ENCODE data around the gene RGS19. TPM values are rescaled to one million over a fixed set of nuclear protein-coding genes. Genes with fewer than 3 reads are reported as not detected.
"Not testable (repeated sequence)": the region's sequence is repeated elsewhere in the genome, so short reads cannot be mapped to it uniquely, and the experiment has no call there.

Gene RGS19
- polyA plus RNA-seq, 1 of the 3 experiments (the other 2 are of a cell fraction) = 20.5 TPM

- H3K27me3 ChIP-seq (ENCODE audit: insufficient read depth); H3K9me3 ChIP-seq; H3K4me2 ChIP-seq; H3F3A ChIP-seq (replicated peaks; ENCODE audit: insufficient read depth); H3K27ac ChIP-seq (ENCODE audit: low read depth in 2 of 2, low read length in 1 of 2); H3K4me3 ChIP-seq (ENCODE audit: low read depth in 2 of 2, low read length in 1 of 2); POLR2A ChIA-PET; H2AFZ ChIP-seq (ENCODE audit: low read depth); H3K9ac ChIP-seq; H3K9me2 ChIP-seq; DNase-seq; H3K36me3 ChIP-seq (replicated peaks in 1 of 2; ENCODE audit: control insufficient read depth in 1 of 2, insufficient read depth in 2 of 2, low read length in 1 of 2); H4K20me1 ChIP-seq (ENCODE audit: insufficient read depth); H3K79me2 ChIP-seq (ENCODE audit: insufficient read depth): not testable (repeated sequence)
- CTCF ChIA-PET = interaction anchor here (2.0 to 12.9 kb wide), 2 partner anchors 14 to 28 kb away, joined by 6 to 252 read pairs; partner anchors contain the start of gene NPBWR2
- peaks cover 0 to 35% of the 10 kb centered on the region in 2 experiments; a peak in 2 of 4 replicates for H3K4me1 ChIP-seq (ENCODE audit: control insufficient read depth in 1 of 2, insufficient read depth in 2 of 2, low read depth in 1 of 2, low read length in 1 of 2)
- 94% methylated on average over 10 of the region's 36 CpGs for WGBS (ENCODE audit: low lambda C conversion rate)
These were observed 8.0 kb upstream of the RGS19 start for GRCh38 chr20:64087226-64087825.

- Histone ChIP-seq H2AFZ (ENCODE audit: low read depth) (no peak overlapping the region), H3K4me2 (no peak overlapping the region), H3K9me3 (no peaks in the 10 kb centered on the region), H3K36me3 (replicated peaks in 1 of 2; ENCODE audit: control insufficient read depth in 1 of 2, insufficient read depth in 2 of 2, low read length in 1 of 2) (no peaks in the 10 kb centered on the region), H3F3A (replicated peaks; ENCODE audit: insufficient read depth) (peaks cover 2% of the 10 kb centered on the region), H3K79me2 (ENCODE audit: insufficient read depth) (no peaks in the 10 kb centered on the region), H3K4me1 (ENCODE audit: control insufficient read depth in 1 of 2, insufficient read depth in 2 of 2, low read depth in 1 of 2, low read length in 1 of 2) (peaks cover 0 to 32% of the 10 kb centered on the region in 2 experiments; a peak in 2 of 4 replicates), H3K9ac (no peak overlapping the region), H3K27me3 (ENCODE audit: insufficient read depth) (no peaks in the 10 kb centered on the region; the same call in 1 of the 2 replicates), H4K20me1 (ENCODE audit: insufficient read depth) (no peaks in the 10 kb centered on the region), H3K27ac (ENCODE audit: low read depth in 2 of 2, low read length in 1 of 2) (no peak overlapping the region), H3K4me3 (ENCODE audit: low read depth in 2 of 2, low read length in 1 of 2) (no peak overlapping the region), H3K9me2 (no peaks in the 10 kb centered on the region)
- CTCF ChIA-PET = interaction anchor here (1.5 to 12.9 kb wide), 3 partner anchors 15 to 107 kb away, joined by 3 to 252 read pairs (median 6); partner anchors contain the start of genes NPBWR2 and SAMD10
- WGBS (ENCODE audit: low lambda C conversion rate) = 83% methylated on average over 10 of the region's 11 CpGs
- no peak for DNase-seq
- POLR2A ChIA-PET = no interaction called here
- no peak for TF ChIP-seq SMC3 (IDR thresholded peaks at IDR 0.05; ENCODE audit: low read depth, low read length)
- TF ChIP-seq FOXM1 (IDR thresholded peaks at IDR 0.05; ENCODE audit: low read depth) = no peak
- TF ChIP-seq TAF1 (IDR thresholded peaks at IDR 0.05; ENCODE audit: borderline replicate concordance, low read depth, low read length) = no peak
- TF ChIP-seq CHD2 (IDR thresholded peaks at IDR 0.05; ENCODE audit: low read length, partially characterized antibody) = no peak
- TF ChIP-seq FOSL2 (IDR thresholded peaks at IDR 0.05; ENCODE audit: borderline replicate concordance, low read depth) = no peak
- TF ChIP-seq NRF1 (IDR thresholded peaks at IDR 0.05; ENCODE audit: low read depth, low read length) = no peak
- TF ChIP-seq RAD21 (IDR thresholded peaks at IDR 0.05; ENCODE audit: low read length) = no peak
- TF ChIP-seq, protein P1, sequence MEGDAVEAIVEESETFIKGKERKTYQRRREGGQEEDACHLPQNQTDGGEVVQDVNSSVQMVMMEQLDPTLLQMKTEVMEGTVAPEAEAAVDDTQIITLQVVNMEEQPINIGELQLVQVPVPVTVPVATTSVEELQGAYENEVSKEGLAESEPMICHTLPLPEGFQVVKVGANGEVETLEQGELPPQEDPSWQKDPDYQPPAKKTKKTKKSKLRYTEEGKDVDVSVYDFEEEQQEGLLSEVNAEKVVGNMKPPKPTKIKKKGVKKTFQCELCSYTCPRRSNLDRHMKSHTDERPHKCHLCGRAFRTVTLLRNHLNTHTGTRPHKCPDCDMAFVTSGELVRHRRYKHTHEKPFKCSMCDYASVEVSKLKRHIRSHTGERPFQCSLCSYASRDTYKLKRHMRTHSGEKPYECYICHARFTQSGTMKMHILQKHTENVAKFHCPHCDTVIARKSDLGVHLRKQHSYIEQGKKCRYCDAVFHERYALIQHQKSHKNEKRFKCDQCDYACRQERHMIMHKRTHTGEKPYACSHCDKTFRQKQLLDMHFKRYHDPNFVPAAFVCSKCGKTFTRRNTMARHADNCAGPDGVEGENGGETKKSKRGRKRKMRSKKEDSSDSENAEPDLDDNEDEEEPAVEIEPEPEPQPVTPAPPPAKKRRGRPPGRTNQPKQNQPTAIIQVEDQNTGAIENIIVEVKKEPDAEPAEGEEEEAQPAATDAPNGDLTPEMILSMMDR (IDR thresholded peaks at IDR 0.05) = no peak
- no peak for TF ChIP-seq MXI1 (IDR thresholded peaks at IDR 0.05; ENCODE audit: low read depth, low read length)
- no peak for TF ChIP-seq POLR2AphosphoS5 (IDR thresholded peaks at IDR 0.05; ENCODE audit: low read depth, low read length)
These were observed 7.5 kb upstream of the RGS19 start for GRCh38 chr20:64086801-64087200.

All from SK-N-SH (cell line).